DOHH2 (cell line): ENCODE results near the gene TGFBR3.

Source experiments
- EZH2phosphoT487 ChIP-seq: fragments of 200-600 bp; sonication (generic); IDR thresholded peaks from 2 replicates; pipeline ENCODE4 v1.6.1; 2017; ENCODE audit warnings: borderline replicate concordance, mild to moderate bottlenecking, antibody characterized with exemption, low read length, moderate library complexity, mixed read lengths
- TF ChIP-seq, protein P1 (sequence below): fragments of 200-600 bp; sonication (generic); IDR thresholded peaks from one replicate; pipeline ENCODE4 v1.5.1; 2014; ENCODE audit warnings: antibody characterized with exemption, mild to moderate bottlenecking, low read depth, low read length; ENCODE audit not compliant: poor library complexity, severe bottlenecking

DNA sequence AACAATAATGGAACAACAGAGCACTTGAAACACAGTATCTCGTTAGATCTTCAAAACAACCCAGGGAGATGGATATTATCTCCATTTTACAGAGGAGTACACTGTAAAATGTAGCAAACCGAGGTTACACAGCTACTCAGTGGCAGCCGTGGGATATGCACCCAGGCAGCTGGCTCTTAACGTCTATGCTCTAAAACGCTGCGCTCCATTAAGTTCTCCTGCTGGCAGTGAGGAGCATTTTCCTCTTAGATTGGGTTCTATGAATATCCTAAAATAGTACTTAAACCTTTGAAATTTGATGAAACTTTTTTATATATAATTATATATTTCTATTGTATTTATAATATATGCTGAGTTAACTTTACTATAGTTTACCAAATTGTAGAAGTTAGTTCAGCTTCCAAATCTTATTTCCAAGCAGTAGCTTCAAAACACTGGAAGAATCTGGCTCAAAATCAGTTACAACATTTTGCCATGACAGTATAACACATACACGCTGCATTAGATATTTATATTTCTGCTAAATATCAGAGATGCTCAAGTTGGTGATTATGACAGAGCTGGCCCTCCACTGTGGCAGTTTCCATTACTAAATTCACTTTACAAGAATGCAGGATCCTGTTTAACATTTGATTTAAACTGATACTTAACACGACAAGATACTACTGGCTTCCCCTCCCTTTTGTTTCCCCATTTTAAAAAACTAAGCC lies 49.5 kb downstream of the TGFBR3 start:
- TF ChIP-seq, protein P1, sequence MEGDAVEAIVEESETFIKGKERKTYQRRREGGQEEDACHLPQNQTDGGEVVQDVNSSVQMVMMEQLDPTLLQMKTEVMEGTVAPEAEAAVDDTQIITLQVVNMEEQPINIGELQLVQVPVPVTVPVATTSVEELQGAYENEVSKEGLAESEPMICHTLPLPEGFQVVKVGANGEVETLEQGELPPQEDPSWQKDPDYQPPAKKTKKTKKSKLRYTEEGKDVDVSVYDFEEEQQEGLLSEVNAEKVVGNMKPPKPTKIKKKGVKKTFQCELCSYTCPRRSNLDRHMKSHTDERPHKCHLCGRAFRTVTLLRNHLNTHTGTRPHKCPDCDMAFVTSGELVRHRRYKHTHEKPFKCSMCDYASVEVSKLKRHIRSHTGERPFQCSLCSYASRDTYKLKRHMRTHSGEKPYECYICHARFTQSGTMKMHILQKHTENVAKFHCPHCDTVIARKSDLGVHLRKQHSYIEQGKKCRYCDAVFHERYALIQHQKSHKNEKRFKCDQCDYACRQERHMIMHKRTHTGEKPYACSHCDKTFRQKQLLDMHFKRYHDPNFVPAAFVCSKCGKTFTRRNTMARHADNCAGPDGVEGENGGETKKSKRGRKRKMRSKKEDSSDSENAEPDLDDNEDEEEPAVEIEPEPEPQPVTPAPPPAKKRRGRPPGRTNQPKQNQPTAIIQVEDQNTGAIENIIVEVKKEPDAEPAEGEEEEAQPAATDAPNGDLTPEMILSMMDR = no peak
- no peak for TF ChIP-seq EZH2phosphoT487
